ENCODE results near the gene CASK.

DNA sequence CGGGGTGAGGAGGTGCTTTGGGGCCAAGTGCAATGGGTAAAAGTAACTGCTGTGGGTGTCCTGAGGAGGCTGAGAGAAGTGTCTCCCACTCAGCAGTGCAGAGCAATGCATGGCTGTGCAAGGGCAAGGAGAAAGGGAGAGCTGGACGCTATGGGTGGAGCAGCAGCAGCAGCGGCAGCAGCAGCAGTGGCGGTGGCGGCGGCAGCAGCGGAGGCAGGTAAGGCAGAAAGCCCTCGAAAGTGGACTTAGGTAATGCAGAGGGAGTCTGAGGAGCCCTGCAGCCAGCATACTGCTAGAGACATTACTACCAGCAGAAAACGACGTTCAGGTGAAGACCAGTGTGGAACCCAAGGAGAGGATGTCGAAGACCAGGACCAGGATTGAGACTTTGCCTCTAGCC lies 394.1 kb downstream of the CASK start:
- TF ChIP-seq TCF7L2 (IDR thresholded peaks at IDR 0.05; ENCODE audit: low read depth, low read length), result no peak
- TF ChIP-seq, protein P1, sequence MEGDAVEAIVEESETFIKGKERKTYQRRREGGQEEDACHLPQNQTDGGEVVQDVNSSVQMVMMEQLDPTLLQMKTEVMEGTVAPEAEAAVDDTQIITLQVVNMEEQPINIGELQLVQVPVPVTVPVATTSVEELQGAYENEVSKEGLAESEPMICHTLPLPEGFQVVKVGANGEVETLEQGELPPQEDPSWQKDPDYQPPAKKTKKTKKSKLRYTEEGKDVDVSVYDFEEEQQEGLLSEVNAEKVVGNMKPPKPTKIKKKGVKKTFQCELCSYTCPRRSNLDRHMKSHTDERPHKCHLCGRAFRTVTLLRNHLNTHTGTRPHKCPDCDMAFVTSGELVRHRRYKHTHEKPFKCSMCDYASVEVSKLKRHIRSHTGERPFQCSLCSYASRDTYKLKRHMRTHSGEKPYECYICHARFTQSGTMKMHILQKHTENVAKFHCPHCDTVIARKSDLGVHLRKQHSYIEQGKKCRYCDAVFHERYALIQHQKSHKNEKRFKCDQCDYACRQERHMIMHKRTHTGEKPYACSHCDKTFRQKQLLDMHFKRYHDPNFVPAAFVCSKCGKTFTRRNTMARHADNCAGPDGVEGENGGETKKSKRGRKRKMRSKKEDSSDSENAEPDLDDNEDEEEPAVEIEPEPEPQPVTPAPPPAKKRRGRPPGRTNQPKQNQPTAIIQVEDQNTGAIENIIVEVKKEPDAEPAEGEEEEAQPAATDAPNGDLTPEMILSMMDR (IDR thresholded peaks at IDR 0.05), result no peak

All from Panc1 (cell line).